Osteoblast (primary cell): Measurements from ENCODE around the gene PARP3. TPM values are rescaled to one million over a fixed set of nuclear protein-coding genes. Genes with fewer than 3 reads are reported as not detected.

Experiments
- DNase-seq: peaks from one replicate; pipeline ENCODE4 v3.0.0; 2011; ENCODE audit warnings: low spot score, mixed read lengths; ENCODE audit not compliant: insufficient read length; ENCODE audit errors: missing footprints
- H2AFZ ChIP-seq: 2 replicates; pipeline ENCODE4 v1.6.0; 2011; ENCODE audit warnings: mild to moderate bottlenecking, low read length
- H3K27ac ChIP-seq: 2 replicates; pipeline ENCODE4 v1.5.1; 2011; ENCODE audit warnings: mild to moderate bottlenecking, low read depth, low read length, moderate library complexity
- H3K27me3 ChIP-seq: 2 replicates; pipeline ENCODE4 v1.6.0; 2012; ENCODE audit warnings: mild to moderate bottlenecking, control low read depth, inconsistent platforms, low read length, moderate library complexity; ENCODE audit not compliant: insufficient read depth
- H3K36me3 ChIP-seq: 2 replicates; pipeline ENCODE4 v1.5.1; 2011; ENCODE audit warnings: mild to moderate bottlenecking, low read length, control low read depth, moderate library complexity; ENCODE audit not compliant: insufficient read depth
- H3K4me1 ChIP-seq: 2 replicates; pipeline ENCODE4 v1.5.1; 2011; ENCODE audit warnings: mild to moderate bottlenecking, low read length, control low read depth, moderate library complexity; ENCODE audit not compliant: insufficient read depth
- H3K4me2 ChIP-seq: 2 replicates; pipeline ENCODE4 v1.6.0; 2011; ENCODE audit warnings: mild to moderate bottlenecking, low read length; ENCODE audit not compliant: insufficient read depth
- H3K4me3 ChIP-seq: fragments of 200-600 bp; sonication (generic); 3 replicates; pipeline ENCODE4 v1.5.1; 2012; ENCODE audit warnings: mild to moderate bottlenecking, low read length, inconsistent platforms; ENCODE audit not compliant: insufficient read depth
- H3K79me2 ChIP-seq: 2 replicates; pipeline ENCODE4 v1.6.0; 2012; ENCODE audit warnings: mild to moderate bottlenecking, low read length, control low read depth, inconsistent platforms; ENCODE audit not compliant: insufficient read depth
- H3K9me3 ChIP-seq: 2 replicates; pipeline ENCODE4 v1.5.1; 2011; ENCODE audit warnings: low read depth, low read length, control low read depth
- H4K20me1 ChIP-seq: 2 replicates; pipeline ENCODE4 v1.6.0; 2012; ENCODE audit warnings: mild to moderate bottlenecking, low read length, control low read depth; ENCODE audit not compliant: insufficient read depth
- total RNA-seq: library from RNA; depleted of rRNA; stranded (reverse); fragments of >200 nt; gene quantifications from 2 replicates; pipeline ENCODE4 v1.2.3, GENCODE V29; 2012
- TF ChIP-seq, protein P1 (sequence below): IDR thresholded peaks from 2 replicates; pipeline ENCODE4 v1.5.1; 2011; ENCODE audit warnings: mild to moderate bottlenecking, low read depth, low read length, moderate library complexity; ENCODE audit errors: extremely low read depth

PARP3 gene
- total RNA-seq, 1 donor: 46.0 TPM

DNA sequence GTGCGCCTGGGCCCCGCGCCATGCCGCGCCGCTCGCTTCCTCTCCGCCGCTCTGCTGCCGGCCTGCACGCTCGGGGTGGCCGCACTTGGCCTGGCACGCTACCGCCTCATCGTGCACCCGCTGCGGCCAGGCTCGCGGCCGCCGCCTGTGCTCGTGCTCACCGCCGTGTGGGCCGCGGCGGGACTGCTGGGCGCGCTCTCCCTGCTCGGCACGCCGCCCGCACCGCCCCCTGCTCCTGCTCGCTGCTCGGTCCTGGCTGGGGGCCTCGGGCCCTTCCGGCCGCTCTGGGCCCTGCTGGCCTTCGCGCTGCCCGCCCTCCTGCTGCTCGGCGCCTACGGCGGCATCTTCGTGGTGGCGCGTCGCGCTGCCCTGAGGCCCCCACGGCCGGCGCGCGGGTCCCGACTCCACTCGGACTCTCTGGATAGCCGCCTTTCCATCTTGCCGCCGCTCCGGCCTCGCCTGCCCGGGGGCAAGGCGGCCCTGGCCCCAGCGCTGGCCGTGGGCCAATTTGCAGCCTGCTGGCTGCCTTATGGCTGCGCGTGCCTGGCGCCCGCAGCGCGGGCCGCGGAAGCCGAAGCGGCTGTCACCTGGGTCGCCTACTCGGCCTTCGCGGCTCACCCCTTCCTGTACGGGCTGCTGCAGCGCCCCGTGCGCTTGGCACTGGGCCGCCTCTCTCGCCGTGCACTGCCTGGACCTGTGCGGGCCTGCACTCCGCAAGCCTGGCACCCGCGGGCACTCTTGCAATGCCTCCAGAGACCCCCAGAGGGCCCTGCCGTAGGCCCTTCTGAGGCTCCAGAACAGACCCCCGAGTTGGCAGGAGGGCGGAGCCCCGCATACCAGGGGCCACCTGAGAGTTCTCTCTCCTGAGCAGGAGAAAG, 14.0 kb downstream of the PARP3 start:
- H3K4me2 ChIP-seq: peak overlapping the region; percentile 45
- no peaks in the 10 kb centered on the region for H3K79me2 ChIP-seq
- TF ChIP-seq, protein P1, sequence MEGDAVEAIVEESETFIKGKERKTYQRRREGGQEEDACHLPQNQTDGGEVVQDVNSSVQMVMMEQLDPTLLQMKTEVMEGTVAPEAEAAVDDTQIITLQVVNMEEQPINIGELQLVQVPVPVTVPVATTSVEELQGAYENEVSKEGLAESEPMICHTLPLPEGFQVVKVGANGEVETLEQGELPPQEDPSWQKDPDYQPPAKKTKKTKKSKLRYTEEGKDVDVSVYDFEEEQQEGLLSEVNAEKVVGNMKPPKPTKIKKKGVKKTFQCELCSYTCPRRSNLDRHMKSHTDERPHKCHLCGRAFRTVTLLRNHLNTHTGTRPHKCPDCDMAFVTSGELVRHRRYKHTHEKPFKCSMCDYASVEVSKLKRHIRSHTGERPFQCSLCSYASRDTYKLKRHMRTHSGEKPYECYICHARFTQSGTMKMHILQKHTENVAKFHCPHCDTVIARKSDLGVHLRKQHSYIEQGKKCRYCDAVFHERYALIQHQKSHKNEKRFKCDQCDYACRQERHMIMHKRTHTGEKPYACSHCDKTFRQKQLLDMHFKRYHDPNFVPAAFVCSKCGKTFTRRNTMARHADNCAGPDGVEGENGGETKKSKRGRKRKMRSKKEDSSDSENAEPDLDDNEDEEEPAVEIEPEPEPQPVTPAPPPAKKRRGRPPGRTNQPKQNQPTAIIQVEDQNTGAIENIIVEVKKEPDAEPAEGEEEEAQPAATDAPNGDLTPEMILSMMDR: peak; percentile 17
- no peaks in the 10 kb centered on the region for H3K9me3 ChIP-seq
- no peak overlapping the region for H3K27ac ChIP-seq
- H3K36me3 ChIP-seq: peaks cover 10% of the 10 kb centered on the region
- no peak overlapping the region for H2AFZ ChIP-seq
- peaks cover 11% of the 10 kb centered on the region for H3K4me1 ChIP-seq
- no peaks in the 10 kb centered on the region for H4K20me1 ChIP-seq
- no peaks in the 10 kb centered on the region for H3K27me3 ChIP-seq
- peak overlapping the region; percentile 40 for H3K4me3 ChIP-seq
- peak; percentile 97 for DNase-seq

DNA sequence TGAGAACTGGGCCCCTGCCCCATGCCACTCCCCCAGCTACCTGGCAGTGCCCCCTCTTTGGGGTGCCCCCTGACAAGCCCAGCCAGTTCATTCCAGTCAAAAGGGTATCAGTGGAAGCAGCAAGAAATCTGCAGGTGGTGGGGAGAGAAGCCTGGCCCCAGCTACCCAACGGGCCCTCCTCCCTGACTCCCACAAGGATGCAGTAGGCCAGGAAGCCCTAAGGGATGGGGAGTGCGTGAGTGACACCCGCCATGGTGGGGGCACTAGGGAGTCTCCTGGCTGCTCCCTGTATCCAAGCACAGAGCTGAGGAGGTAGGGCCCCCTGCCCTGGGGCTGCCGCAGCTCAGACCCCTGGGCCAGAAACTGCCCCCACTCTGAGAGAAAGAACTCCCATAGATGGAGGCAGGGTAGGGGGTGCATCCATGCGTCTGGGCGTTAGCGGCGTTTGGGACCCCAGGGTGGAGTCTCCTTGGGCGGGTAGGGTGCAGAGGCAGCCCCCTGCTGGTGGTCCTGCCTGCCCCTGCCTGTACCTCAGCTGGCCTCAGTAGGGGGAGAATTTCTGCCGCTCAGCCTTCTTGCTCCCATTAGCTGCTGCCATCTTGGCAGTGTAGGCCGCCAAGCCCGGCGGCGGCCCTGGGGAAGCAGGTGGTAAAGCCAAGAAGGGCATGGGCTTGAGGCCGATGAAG, 15.5 kb downstream of the PARP3 start:
- Histone ChIP-seq H3K4me1 (peaks cover 11% of the 10 kb centered on the region), H3K79me2 (no peaks in the 10 kb centered on the region), H3K4me3 (no peak overlapping the region), H3K4me2 (no peak overlapping the region), H3K27me3 (no peaks in the 10 kb centered on the region), H3K27ac (no peak overlapping the region), H3K9me3 (no peaks in the 10 kb centered on the region), H2AFZ (no peak overlapping the region), H4K20me1 (peaks cover 13% of the 10 kb centered on the region), H3K36me3 (peaks cover 10% of the 10 kb centered on the region)
- TF ChIP-seq, protein P1: no peak
- peak; percentile 87 for DNase-seq

DNA sequence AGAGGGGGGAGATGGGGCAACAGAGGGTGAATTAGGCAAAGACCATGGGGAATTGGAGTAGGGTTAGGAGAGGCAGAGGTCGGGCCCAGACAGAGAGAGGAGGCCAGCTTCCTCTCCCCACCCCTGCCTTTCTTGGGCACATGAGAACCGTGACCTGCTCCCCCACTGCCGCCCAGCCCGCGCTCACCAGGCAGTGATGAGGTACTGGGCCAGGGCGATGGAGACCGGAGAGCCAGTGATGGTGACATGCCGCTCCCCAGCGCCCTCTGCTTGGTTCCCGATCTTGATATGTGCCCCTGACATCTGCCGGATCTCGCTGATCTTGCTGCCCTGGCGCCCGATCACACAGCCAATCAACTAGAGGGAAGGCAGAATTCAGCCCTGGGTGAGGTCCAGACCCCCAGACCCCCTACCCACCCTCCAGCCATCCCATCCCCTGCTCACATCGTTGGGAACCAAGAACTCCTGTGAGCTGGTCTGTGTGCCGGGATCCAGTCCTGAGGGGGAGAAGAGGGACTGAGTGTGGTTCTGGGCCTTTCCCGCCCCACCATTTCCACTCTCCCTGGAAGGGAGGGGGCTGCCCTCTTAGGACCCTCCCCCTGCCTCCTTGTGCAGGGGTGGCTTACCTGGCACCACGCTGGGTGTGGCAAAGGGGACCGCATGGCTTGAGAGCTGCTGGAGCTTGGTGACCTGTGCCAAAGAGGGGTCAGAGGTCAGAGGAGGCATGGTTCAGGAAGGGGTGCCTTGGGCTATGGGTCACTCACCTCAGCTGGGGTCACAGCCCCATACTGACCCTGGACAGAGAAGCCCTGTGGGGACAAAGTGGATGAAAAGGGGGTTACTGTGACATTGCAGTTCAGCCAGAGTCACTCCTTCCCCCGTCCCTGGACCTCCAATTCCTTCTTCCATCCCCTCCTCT, 16.7 kb downstream of the PARP3 start:
- Histone ChIP-seq H3K27me3 (no peaks in the 10 kb centered on the region), H2AFZ (no peak overlapping the region), H3K4me1 (peaks cover under 1% of the 10 kb centered on the region), H3K36me3 (peaks cover 10% of the 10 kb centered on the region), H4K20me1 (peaks cover 13% of the 10 kb centered on the region), H3K27ac (no peak overlapping the region), H3K4me3 (no peak overlapping the region), H3K79me2 (no peaks in the 10 kb centered on the region), H3K9me3 (no peaks in the 10 kb centered on the region), H3K4me2 (no peak overlapping the region)
- TF ChIP-seq, protein P1: no peak
- peak; percentile 72 for DNase-seq
